ENCODE data around the gene GDAP2.

Gene GDAP2

GRCh38 chr1:117838911-117839310, 90.5 kb downstream of the GDAP2 start:
- no peak for DNase-seq (ENCODE audit: low read depth)

- DNase-seq (ENCODE audit: low read depth): no peak
These were observed 93.4 kb downstream of the GDAP2 start for GRCh38 chr1:117836069-117836468.

DNA sequence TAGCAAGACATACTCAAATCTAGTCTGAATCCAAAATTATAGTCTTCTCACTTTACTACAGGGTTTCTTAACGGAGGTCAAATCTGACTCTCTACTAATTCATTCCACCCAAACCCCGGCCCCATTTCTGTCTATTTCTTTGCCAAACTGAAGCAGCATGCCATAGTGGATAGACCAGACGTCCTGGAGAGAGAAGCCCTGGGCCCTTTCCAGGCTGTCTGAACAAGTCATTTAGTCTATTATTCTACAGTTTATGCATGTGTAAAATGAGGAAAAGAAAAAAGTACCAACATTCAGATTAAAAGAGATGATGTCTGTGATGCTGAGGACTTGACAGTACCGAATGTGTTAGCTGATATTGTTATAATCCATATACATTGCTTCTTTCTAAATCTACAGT, 95.0 kb downstream of the GDAP2 start:
- no peak for DNase-seq (ENCODE audit: low read depth)

GRCh38 chr1:117832453-117832852, 97.0 kb downstream of the GDAP2 start:
- DNase-seq (ENCODE audit: low read depth): no peak

GRCh38 chr1:117830222-117830621, 99.2 kb downstream of the GDAP2 start:
- DNase-seq (ENCODE audit: low read depth): no peak

DNA sequence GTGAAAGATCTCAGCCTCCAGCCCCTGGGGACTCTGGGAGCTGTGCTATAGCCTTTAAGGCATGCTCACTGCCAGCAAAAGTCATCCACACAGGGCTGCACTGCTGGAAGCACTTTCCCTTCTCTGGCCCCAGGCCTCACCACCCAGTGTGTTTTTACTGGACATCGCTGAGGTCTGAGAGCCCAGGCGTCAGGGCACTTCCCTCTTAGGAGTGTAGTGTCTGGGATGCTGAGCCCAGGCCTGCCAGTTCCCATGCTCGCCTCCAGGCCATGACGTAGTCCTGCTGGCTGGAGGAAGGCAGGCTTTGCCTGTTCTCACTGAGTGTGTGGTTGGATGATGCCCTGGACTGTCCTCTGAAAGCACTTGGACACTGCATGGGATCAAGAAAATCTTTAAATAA, 101.2 kb downstream of the GDAP2 start:
- DNase-seq (ENCODE audit: low read depth): no peak

GRCh38 chr1:117826540-117827078, 102.8 kb downstream of the GDAP2 start:
- no peak for DNase-seq (ENCODE audit: low read depth)

GRCh38 chr1:117826119-117826518, 103.3 kb downstream of the GDAP2 start:
- no peak for DNase-seq (ENCODE audit: low read depth)

GRCh38 chr1:117825414-117825813, 104.0 kb downstream of the GDAP2 start:
- DNase-seq (ENCODE audit: low read depth): no peak

- no peak for DNase-seq (ENCODE audit: low read depth)
These were observed 104.8 kb downstream of the GDAP2 start for GRCh38 chr1:117824616-117825015.

- no peak for DNase-seq (ENCODE audit: low read depth)
These were observed 107.5 kb downstream of the GDAP2 start for GRCh38 chr1:117821774-117822482.

DNA sequence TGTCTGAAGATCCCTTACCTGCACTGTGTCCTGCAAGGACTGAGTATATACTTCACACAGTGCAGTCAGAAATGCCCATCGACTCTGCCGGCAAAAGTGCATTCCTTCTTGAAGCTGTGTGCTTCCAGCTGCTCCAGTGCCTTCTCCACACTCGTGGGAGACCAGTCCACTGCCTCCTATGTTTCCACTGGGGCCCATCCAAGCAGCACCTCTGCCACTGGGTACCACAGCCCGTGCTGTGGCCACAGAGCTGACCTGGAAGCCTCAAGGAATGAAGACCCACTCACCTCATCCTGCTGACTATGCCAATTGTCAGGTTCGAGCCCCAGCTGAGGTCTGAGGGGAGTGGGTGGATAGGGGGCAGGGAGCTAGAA, 108.1 kb downstream of the GDAP2 start:
- DNase-seq (ENCODE audit: low read depth): no peak

- no peak for DNase-seq (ENCODE audit: low read depth)
These were observed 108.6 kb downstream of the GDAP2 start for GRCh38 chr1:117820694-117821381.

DNA sequence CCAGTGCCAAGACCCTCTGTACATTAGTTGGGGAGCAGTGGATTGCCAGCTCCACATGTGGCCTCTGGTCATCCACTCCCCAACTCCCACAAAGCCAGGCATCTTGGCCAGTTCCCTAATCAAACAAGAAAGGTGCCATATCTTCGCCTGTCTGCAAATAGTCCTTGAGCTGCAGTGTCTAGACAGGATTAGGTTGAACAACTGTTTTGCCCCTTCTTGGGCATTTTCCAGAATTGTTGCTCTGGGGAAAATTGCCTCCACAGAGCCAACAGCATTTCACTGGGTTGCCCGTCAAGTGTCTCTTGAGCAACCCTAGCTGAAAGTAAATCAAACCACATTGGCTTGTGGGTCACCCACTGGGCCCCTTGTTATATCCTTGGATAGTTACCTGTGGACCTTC, 109.3 kb downstream of the GDAP2 start:
- no peak for DNase-seq (ENCODE audit: low read depth)

- no peak for DNase-seq (ENCODE audit: low read depth)
These were observed 110.1 kb downstream of the GDAP2 start for GRCh38 chr1:117819301-117819700.

DNA sequence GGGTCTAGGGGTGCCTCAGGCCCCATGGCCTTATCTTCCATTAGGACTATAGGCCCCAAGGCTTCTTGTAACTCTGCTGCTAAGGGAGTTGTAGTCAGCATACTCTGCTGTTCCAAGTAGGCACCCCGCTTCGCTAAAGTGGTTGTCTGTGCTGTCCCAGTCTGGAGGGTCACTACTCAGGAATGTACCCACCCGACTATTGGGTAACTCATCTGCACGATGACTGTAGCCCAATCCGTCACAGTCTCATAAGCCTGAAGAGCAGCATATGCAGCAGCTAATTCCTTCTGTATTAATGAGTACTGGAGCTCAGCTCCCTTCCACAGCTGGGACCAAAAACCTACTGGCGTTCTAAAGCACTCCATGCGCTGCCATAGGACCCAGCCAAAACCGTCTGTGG, 111.0 kb downstream of the GDAP2 start:
- DNase-seq (ENCODE audit: low read depth): no peak

- DNase-seq (ENCODE audit: low read depth): no peak
These were observed 111.8 kb downstream of the GDAP2 start for GRCh38 chr1:117817629-117818028.

DNA sequence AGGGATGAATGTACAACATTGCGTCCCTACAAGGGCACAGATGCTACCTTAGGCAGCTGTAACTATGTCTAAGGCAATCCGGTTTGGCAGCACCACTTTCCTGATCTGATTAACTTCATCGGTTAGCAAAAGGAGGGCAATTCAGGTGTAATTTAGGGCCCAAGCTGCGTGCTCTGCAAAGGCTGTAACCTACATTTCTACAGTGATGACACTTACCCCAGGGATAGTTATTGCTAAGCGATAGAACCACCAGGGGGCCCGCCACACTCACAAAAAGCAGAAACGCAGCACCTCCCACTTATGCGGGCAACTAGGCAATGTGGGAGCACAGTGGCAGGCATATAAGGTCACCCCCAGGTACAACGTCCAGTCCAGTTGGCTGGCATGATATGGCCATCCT, 113.5 kb downstream of the GDAP2 start:
- no peak for DNase-seq (ENCODE audit: low read depth)

DNA sequence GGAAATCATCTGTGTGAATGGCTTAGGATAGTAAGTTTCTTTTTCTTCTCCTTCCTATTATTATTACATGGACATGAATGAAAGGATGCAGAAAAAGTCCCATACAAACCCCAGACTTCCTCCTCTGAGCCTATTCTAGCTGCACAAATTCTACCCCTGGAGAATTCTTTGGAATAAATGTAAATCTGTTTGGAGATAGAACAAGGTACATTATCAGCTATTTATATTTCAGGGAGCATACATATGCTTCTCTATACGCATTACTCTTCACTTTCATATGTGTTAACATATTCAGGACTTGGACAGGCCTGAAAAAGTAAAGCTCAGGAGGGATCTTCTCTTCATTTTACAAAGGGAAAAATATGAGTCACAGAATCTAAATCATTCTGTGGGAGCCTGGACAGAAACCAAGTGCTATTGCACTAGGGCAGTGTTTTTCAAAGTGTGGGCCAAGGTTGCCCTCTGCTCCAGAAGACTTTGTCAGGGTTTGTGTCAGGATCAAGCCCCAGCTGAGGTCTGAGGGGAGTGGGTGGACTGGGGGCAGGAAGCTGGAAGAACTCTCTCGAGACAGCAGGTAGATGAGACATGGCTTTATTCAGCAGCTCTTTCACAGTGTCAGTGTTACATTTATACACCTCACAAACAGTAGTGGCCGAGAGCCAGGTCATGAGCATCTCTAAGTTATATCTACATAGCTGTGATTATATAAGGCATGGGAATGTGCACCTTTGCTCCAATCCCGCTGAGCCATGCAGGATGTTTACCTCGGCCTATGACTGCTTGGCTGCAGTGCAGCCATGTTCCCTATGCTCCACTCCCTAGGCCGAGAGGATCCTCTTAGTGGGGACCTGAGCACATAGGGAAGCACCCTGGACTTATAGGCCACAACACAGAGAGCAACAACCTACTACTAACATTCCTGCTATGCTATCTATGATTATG, 114.3 kb downstream of the GDAP2 start:
- DNase-seq (ENCODE audit: low read depth): no peak
